Epithelial cell of esophagus (primary cell): Measurements from ENCODE around the gene S100A14.
A peak's percentile ranks its signal among the peaks of the same experiment; 100 is the strongest.

Experiments used
- DNase-seq: peaks from one replicate; pipeline ENCODE4 v3.0.0; 2010; ENCODE audit warnings: low read depth
- H3K4me3 ChIP-seq: 2 replicates; pipeline ENCODE4 v1.5.1; 2011; ENCODE audit warnings: mild to moderate bottlenecking, low read length, control low read depth
- CTCF ChIP-seq: IDR thresholded peaks from 2 replicates; pipeline ENCODE4 v1.5.1; 2011; ENCODE audit warnings: low read depth, mild to moderate bottlenecking, low read length, control low read depth, inconsistent platforms; ENCODE audit not compliant: insufficient read depth; ENCODE audit errors: missing control alignments

Gene S100A14

GRCh38 chr1:153631047-153632022 lies 15.2 kb upstream of the S100A14 start:
- H3K4me3 ChIP-seq = no peak overlapping the region
- TF ChIP-seq CTCF = no peak
- DNase-seq = no peak

GRCh38 chr1:153630384-153630783 lies 14.3 kb upstream of the S100A14 start:
- no peak for TF ChIP-seq CTCF
- DNase-seq = no peak
- no peak overlapping the region for H3K4me3 ChIP-seq

GRCh38 chr1:153629971-153630370 lies 13.8 kb upstream of the S100A14 start:
- H3K4me3 ChIP-seq = no peak overlapping the region
- no peak for TF ChIP-seq CTCF

GRCh38 chr1:153629343-153629665 lies 13.2 kb upstream of the S100A14 start:
- TF ChIP-seq CTCF = no peak
- DNase-seq = no peak
- H3K4me3 ChIP-seq = no peak overlapping the region

More at GRCh38 chr1:153629971-153630370, 13.8 kb upstream of the S100A14 start:
- no peak for DNase-seq

GRCh38 chr1:153628638-153629342 lies 12.7 kb upstream of the S100A14 start:
- no peak for TF ChIP-seq CTCF

GRCh38 chr1:153627715-153628626 lies 11.8 kb upstream of the S100A14 start, which contains the start of gene S100A1:
Gene S100A1 (plus strand): TSS chr1:153628434. CDS start chr1:153630522, 2,088 bp downstream.
- TF ChIP-seq CTCF = no peak

More at GRCh38 chr1:153628638-153629342, 12.7 kb upstream of the S100A14 start:
- no peak overlapping the region for H3K4me3 ChIP-seq
- DNase-seq = no peak

More at GRCh38 chr1:153627715-153628626, 11.8 kb upstream of the S100A14 start, which contains the start of gene S100A1:
- DNase-seq = no peak
- peak within 1 kb of the TSS; percentile 62 for H3K4me3 ChIP-seq
